Loucy (cell line): ENCODE measurements around the gene IQCE.

Source experiments
- EZH2phosphoT487 ChIP-seq: fragments of 200-600 bp; IDR thresholded peaks from 2 replicates; pipeline ENCODE4 v1.6.1; 2018; ENCODE audit warnings: antibody characterized with exemption, mild to moderate bottlenecking, moderate library complexity, borderline replicate concordance
- TF ChIP-seq, protein P1 (sequence below): fragments of 200-600 bp; sonication (generic); conservative IDR thresholded peaks from 2 replicates; pipeline ENCODE4 v1.5.1; 2014; ENCODE audit warnings: mild to moderate bottlenecking, antibody characterized with exemption, low read length

- TF ChIP-seq, protein P1, sequence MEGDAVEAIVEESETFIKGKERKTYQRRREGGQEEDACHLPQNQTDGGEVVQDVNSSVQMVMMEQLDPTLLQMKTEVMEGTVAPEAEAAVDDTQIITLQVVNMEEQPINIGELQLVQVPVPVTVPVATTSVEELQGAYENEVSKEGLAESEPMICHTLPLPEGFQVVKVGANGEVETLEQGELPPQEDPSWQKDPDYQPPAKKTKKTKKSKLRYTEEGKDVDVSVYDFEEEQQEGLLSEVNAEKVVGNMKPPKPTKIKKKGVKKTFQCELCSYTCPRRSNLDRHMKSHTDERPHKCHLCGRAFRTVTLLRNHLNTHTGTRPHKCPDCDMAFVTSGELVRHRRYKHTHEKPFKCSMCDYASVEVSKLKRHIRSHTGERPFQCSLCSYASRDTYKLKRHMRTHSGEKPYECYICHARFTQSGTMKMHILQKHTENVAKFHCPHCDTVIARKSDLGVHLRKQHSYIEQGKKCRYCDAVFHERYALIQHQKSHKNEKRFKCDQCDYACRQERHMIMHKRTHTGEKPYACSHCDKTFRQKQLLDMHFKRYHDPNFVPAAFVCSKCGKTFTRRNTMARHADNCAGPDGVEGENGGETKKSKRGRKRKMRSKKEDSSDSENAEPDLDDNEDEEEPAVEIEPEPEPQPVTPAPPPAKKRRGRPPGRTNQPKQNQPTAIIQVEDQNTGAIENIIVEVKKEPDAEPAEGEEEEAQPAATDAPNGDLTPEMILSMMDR: no peak
- no peak for TF ChIP-seq EZH2phosphoT487
These were observed 638 bp downstream of the IQCE start for GRCh38 chr7:2559283-2559950.
